Loucy (cell line): ENCODE results near the gene ARHGAP15.

ENCODE experiments used
- EZH2phosphoT487 ChIP-seq: fragments of 200-600 bp; IDR thresholded peaks from 2 replicates; pipeline ENCODE4 v1.6.1; 2018; ENCODE audit warnings: antibody characterized with exemption, mild to moderate bottlenecking, moderate library complexity, borderline replicate concordance
- TF ChIP-seq, protein P1 (sequence below): fragments of 200-600 bp; sonication (generic); conservative IDR thresholded peaks from 2 replicates; pipeline ENCODE4 v1.5.1; 2014; ENCODE audit warnings: mild to moderate bottlenecking, antibody characterized with exemption, low read length

DNA sequence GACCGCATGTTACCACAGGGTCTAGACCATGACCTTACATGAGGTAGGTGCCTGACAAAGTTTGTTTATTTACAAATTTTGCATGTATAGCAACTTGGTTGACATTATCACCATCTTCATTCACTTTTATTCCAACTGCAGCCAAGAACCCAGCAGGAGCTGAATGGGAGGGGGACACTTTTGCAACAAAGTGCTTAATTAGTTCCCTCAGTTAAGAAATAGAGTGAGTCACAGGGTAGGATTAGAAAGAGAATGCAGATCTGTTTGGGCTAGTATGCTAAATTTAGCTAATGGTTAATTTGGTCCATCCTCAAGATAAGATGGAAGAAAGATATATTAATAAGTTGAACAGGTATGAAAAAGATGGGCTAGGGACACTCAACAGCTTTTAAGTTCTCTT is 678.9 kb downstream of the ARHGAP15 start:
- TF ChIP-seq, protein P1, sequence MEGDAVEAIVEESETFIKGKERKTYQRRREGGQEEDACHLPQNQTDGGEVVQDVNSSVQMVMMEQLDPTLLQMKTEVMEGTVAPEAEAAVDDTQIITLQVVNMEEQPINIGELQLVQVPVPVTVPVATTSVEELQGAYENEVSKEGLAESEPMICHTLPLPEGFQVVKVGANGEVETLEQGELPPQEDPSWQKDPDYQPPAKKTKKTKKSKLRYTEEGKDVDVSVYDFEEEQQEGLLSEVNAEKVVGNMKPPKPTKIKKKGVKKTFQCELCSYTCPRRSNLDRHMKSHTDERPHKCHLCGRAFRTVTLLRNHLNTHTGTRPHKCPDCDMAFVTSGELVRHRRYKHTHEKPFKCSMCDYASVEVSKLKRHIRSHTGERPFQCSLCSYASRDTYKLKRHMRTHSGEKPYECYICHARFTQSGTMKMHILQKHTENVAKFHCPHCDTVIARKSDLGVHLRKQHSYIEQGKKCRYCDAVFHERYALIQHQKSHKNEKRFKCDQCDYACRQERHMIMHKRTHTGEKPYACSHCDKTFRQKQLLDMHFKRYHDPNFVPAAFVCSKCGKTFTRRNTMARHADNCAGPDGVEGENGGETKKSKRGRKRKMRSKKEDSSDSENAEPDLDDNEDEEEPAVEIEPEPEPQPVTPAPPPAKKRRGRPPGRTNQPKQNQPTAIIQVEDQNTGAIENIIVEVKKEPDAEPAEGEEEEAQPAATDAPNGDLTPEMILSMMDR: no peak
- TF ChIP-seq EZH2phosphoT487: no peak
